Thyroid gland (tissue), 4 donors: ENCODE measurements around the gene NR3C2. TPM values are rescaled to one million over a fixed set of nuclear protein-coding genes. Genes with fewer than 3 reads are reported as not detected.
"Not testable (repeated sequence)": the region's sequence is repeated elsewhere in the genome, so short reads cannot be mapped to it uniquely, and the experiment has no call there.

Source experiments
- DNase-seq, 2 donors: peaks; one replicate each; pipeline ENCODE4 v3.0.0-alpha.2; 2019
- H3K27ac ChIP-seq, 3 donors: fragments of 200-600 bp; sonication (generic); 1 replicate in 2 of 3; 2 replicates in 1 of 3; pipeline ENCODE4 v1.5.1; 2016 to 2019; ENCODE audit warnings: mild to moderate bottlenecking in 1 of 3, moderate library complexity in 1 of 3
- H3K27me3 ChIP-seq: fragments of 200-600 bp; sonication (generic); one replicate; pipeline ENCODE4 v1.5.1; 2019
- H3K36me3 ChIP-seq, 2 donors: fragments of 200-600 bp; sonication (generic); one replicate each; pipeline ENCODE4 v1.5.1; 2016 to 2019
- H3K4me1 ChIP-seq, 2 donors: fragments of 200-600 bp; sonication (generic); one replicate each; pipeline ENCODE4 v1.5.1; 2017 to 2019
- H3K4me3 ChIP-seq, 3 donors: fragments of 200-600 bp; sonication (generic); replicated peaks in 1 of 3; 1 replicate in 2 of 3; 2 replicates in 1 of 3; pipeline ENCODE4 v1.5.1; 2016; ENCODE audit warnings: mild to moderate bottlenecking in 1 of 3
- H3K9me3 ChIP-seq: fragments of 200-600 bp; sonication (generic); one replicate; pipeline ENCODE4 v1.5.1; 2017
- CTCF ChIP-seq, 6 experiments: fragments of 200-600 bp in 3 of 6; fragments of 450-650 bp in 3 of 6; sonication (generic) in 3 of 6; IDR thresholded peaks; one replicate each; pipeline ENCODE4 v1.5.1; 2016 to 2019; ENCODE audit warnings: antibody characterized with exemption in 6 of 6, mild to moderate bottlenecking in 2 of 6, inconsistent platforms in 1 of 6, moderate library complexity in 1 of 6
- POLR2A ChIP-seq, 2 donors: fragments of 450-650 bp; IDR thresholded peaks; one replicate each; pipeline ENCODE4 v1.6.1; 2017; ENCODE audit warnings: antibody characterized with exemption in 2 of 2, mild to moderate bottlenecking in 2 of 2, moderate library complexity in 1 of 2
- WGBS, 2 donors: methylation state at CpG; one replicate each; pipeline ENCODE4 v1.1.5; 2017; 5-methylcytosine and 5-hydroxymethylcytosine counted together
- intact Hi-C: fragments of 100-400 bp; cut with DNase I; formaldehyde crosslinking; loops from one replicate; pipeline ENCODE4 v1.15.1; 2023
- total RNA-seq, 4 donors: library from RNA; depleted of rRNA; stranded (reverse); fragments of >200 nt; gene quantifications; one replicate each; pipeline ENCODE4 v1.2.3, GENCODE V29; 2016

The NR3C2 gene
- total RNA-seq, 4 donors from 2014 or later: 51.6 to 161 (median 72.3) TPM

GRCh38 chr4:148090029-148090428, 352.2 kb downstream of the NR3C2 start:
- Histone ChIP-seq H3K36me3 (no peaks in the 10 kb centered on the region), H3K27me3 (no peaks in the 10 kb centered on the region), H3K4me1 (peaks cover 10 to 12% of the 10 kb centered on the region in 2 donors), H3K27ac (no peak overlapping the region), H3K9me3 (no peaks in the 10 kb centered on the region), H3K4me3 (no peak overlapping the region)
- WGBS, 2 donors: 92 to 95% methylated on average over 6 of the region's 6 CpGs
- TF ChIP-seq CTCF (IDR thresholded peaks at IDR 0.05): no peak
- TF ChIP-seq POLR2A (IDR thresholded peaks at IDR 0.05): no peak
- no peak for DNase-seq
- intact Hi-C loops: no loop called here

GRCh38 chr4:148089624-148090023, 352.6 kb downstream of the NR3C2 start:
- DNase-seq: no peak
- intact Hi-C loops: no loop called here
- WGBS, 2 donors: 93 to 97% methylated on average over 6 of the region's 6 CpGs
- TF ChIP-seq POLR2A (IDR thresholded peaks at IDR 0.05): no peak
- no peak for TF ChIP-seq CTCF (IDR thresholded peaks at IDR 0.05)
- H3K4me3 ChIP-seq: no peak overlapping the region
- no peaks in the 10 kb centered on the region for H3K27me3 ChIP-seq
- H3K4me1 ChIP-seq: peaks cover 6 to 8% of the 10 kb centered on the region in 2 donors
- H3K36me3 ChIP-seq: no peaks in the 10 kb centered on the region
- no peaks in the 10 kb centered on the region for H3K9me3 ChIP-seq
- H3K27ac ChIP-seq: no peak overlapping the region

- H3K4me3 ChIP-seq, intact Hi-C loops, H3K27ac ChIP-seq, H3K27me3 ChIP-seq, DNase-seq, H3K9me3 ChIP-seq, H3K4me1 ChIP-seq: not testable (repeated sequence)
- H3K36me3 ChIP-seq: peaks cover 0 to 14% of the 10 kb centered on the region in 2 donors
- 93 to 100% methylated on average over 1 to 4 of the region's 4 CpGs for WGBS, 2 donors
Measured at GRCh38 chr4:148083073-148083472, 359.1 kb downstream of the NR3C2 start.

GRCh38 chr4:148081745-148082144, 360.5 kb downstream of the NR3C2 start:
- Histone ChIP-seq H3K27ac (no peak overlapping the region), H3K4me3 (no peak overlapping the region), H3K36me3 (peaks cover 5 to 14% of the 10 kb centered on the region in 2 donors), H3K27me3 (no peaks in the 10 kb centered on the region), H3K9me3 (no peaks in the 10 kb centered on the region), H3K4me1 (no peaks in the 10 kb centered on the region)
- WGBS, 2 donors: 97% methylated on average over 3 of the region's 3 CpGs
- intact Hi-C loops: no loop called here
- no peak for TF ChIP-seq POLR2A (IDR thresholded peaks at IDR 0.05)
- no peak for TF ChIP-seq CTCF (IDR thresholded peaks at IDR 0.05)
- no peak for DNase-seq

- Histone ChIP-seq H3K36me3 (peaks cover 9 to 14% of the 10 kb centered on the region in 2 donors), H3K27ac (no peak overlapping the region), H3K4me3 (no peak overlapping the region), H3K9me3 (no peaks in the 10 kb centered on the region), H3K4me1 (no peaks in the 10 kb centered on the region), H3K27me3 (no peaks in the 10 kb centered on the region)
- intact Hi-C loops: no loop called here
- 93 to 96% methylated on average over 8 to 12 of the region's 12 CpGs for WGBS, 2 donors
- TF ChIP-seq CTCF (IDR thresholded peaks at IDR 0.05): no peak
- no peak for TF ChIP-seq POLR2A (IDR thresholded peaks at IDR 0.05)
- DNase-seq: no peak
Measured at GRCh38 chr4:148081267-148081666, 360.9 kb downstream of the NR3C2 start.

- H3K27me3 ChIP-seq: no peaks in the 10 kb centered on the region
- TF ChIP-seq CTCF (IDR thresholded peaks at IDR 0.05) (no peak), POLR2A (IDR thresholded peaks at IDR 0.05) (no peak)
- H3K36me3 ChIP-seq: peaks cover 14 to 19% of the 10 kb centered on the region in 2 donors
- no peak for DNase-seq
- intact Hi-C loops: no loop called here
- no peak overlapping the region for H3K4me3 ChIP-seq
- H3K27ac ChIP-seq: no peak overlapping the region
- H3K4me1 ChIP-seq: no peaks in the 10 kb centered on the region
- 80 to 87% methylated on average over 7 of the region's 7 CpGs for WGBS, 2 donors
- H3K9me3 ChIP-seq: no peaks in the 10 kb centered on the region
Measured at GRCh38 chr4:148079961-148080360, 362.3 kb downstream of the NR3C2 start.
